Naive thymus-derived CD8-positive, alpha-beta T cell (primary cell): Measurements from ENCODE around the gene ERGIC3. TPM values are rescaled to one million over a fixed set of nuclear protein-coding genes. Genes with fewer than 3 reads are reported as not detected.
A peak's percentile ranks its signal among the peaks of the same experiment; 100 is the strongest.

ENCODE experiments used
- ATAC-seq, 2 donors: fragments of 150-1000 bp; cut with Tn5 transposase in 1 of 2; sonication (Bioruptor Pico), chemical (Tn5 transposase) in 1 of 2; 1 replicate in 1 of 2; 2 replicates in 1 of 2; pipeline ENCODE4 v1.10.0; 2021; ENCODE audit warnings: mild to moderate bottlenecking in 2 of 2, moderate library complexity in 2 of 2
- POLR2A ChIA-PET: fragments of 350-600 bp; sonication (Branson Sonifier 250); formaldehyde crosslinking; loops from one replicate; lab custom pipeline; 2021; ENCODE audit warnings: antibody characterized with exemption; lab: Charles Lee
- DNase-seq, 10 donors: peaks; one replicate each; pipeline versions ENCODE4 v3.0.0 to v3.0.0-alpha.2; 2020 to 2022
- H3K27ac Mint-ChIP-seq, 10 donors: one replicate each; pipeline ENCODE4 v1.8.0; 2020 to 2022; ENCODE audit warnings: mild to moderate bottlenecking in 10 of 10, mixed read lengths in 10 of 10, moderate library complexity in 4 of 10, inconsistent platforms in 1 of 10
- H3K27me3 Mint-ChIP-seq, 5 donors: one replicate each; pipeline ENCODE4 v1.8.0; 2021 to 2022; ENCODE audit warnings: mixed read lengths in 5 of 5
- H3K36me3 Mint-ChIP-seq, 3 donors: one replicate each; pipeline ENCODE4 v1.8.0; 2020 to 2022; ENCODE audit warnings: mixed read lengths in 3 of 3, mild to moderate bottlenecking in 2 of 3, inconsistent platforms in 1 of 3
- H3K4me1 Mint-ChIP-seq, 4 donors: one replicate each; pipeline ENCODE4 v1.8.0; 2021 to 2022; ENCODE audit warnings: mixed read lengths in 4 of 4
- H3K4me3 Mint-ChIP-seq, 10 donors: one replicate each; pipeline ENCODE4 v1.8.0; 2020 to 2022; ENCODE audit warnings: mild to moderate bottlenecking in 10 of 10, mixed read lengths in 10 of 10, moderate library complexity in 6 of 10, inconsistent platforms in 1 of 10
- H3K9me3 Mint-ChIP-seq, 9 donors: one replicate each; pipeline ENCODE4 v1.8.0; 2020 to 2022; ENCODE audit warnings: mixed read lengths in 9 of 9, mild to moderate bottlenecking in 3 of 9, inconsistent platforms in 1 of 9, moderate library complexity in 1 of 9
- polyA plus RNA-seq, 3 donors: library from polyadenylated mRNA; unstranded; fragments of 300-500 nt; fragmentation: Illumina TruSeq; gene quantifications; one replicate each; pipeline ENCODE4 v1.2.3, GENCODE V29; 2021
- total RNA-seq, 8 experiments: library from RNA in 2 of 8; stranded (reverse) in 2 of 8; gene quantifications; one replicate each; pipeline ENCODE4 v1.2.3 and lab custom pipeline; 2021 to 2026

ERGIC3 gene
- total and polyA plus RNA-seq, 5 experiments from 2014 or later: 129 to 150 (median 149) TPM

DNA sequence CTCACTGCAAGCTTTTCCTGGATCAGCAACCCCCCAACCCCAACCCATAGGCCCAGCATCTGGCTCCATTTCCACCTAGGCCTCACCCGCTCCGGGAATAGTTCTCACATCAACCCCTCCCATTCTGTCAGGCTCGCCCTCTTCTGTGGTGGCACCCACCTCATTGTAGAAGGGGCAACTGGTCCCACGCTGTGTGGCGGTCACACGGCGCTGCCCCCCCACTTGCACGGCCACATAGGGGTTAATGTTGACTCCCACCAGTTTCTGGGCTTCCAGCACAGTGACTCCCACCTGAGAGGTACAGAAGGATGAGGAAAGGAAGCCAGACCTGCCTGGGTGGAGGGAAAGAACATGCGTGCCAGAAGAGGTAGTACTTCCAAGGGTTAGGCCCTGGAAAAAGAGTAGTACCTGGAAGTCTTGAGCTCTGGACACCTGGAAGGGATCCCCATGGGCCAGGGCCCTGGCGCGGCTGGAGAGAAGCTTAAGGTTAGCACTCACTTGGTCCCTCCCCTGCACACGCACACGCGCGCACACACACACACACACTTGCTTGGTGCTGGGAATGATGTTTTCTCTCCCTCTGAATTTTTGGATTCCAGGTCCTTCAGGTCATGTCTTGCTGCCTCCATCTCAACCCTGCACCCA is 61.1 kb downstream of the ERGIC3 start:
- H3K27ac Mint-ChIP-seq: peak overlapping the region in 2 of 10 donors; percentile 23 to 59
- POLR2A ChIA-PET: interaction anchor here (0.6 to 2.2 kb wide), 2 partner anchors 13 to 281 kb away, joined by 3 to 7 read pairs; partner anchors contain the start of gene SPAG4
- ATAC-seq (no peak), DNase-seq (no peak)
- H3K27me3 Mint-ChIP-seq: peaks cover 3 to 25% (median 4%) of the 10 kb centered on the region in 5 donors
- no peaks in the 10 kb centered on the region for H3K9me3 Mint-ChIP-seq
- peak overlapping the region; percentile 35 to 83 (median 52) for H3K4me3 Mint-ChIP-seq
- peaks cover 1 to 17% (median 14%) of the 10 kb centered on the region in 4 donors for H3K4me1 Mint-ChIP-seq
- H3K36me3 Mint-ChIP-seq: no peaks in the 10 kb centered on the region

- Mint-ChIP-seq H3K27me3 (peaks cover 1 to 23% (median 3%) of the 10 kb centered on the region in 5 donors), H3K4me1 (peaks cover 1 to 17% (median 14%) of the 10 kb centered on the region in 4 donors), H3K36me3 (no peaks in the 10 kb centered on the region), H3K4me3 (peak overlapping the region in 5 of 10 donors; percentile 29 to 83 (median 40)), H3K27ac (no peak overlapping the region), H3K9me3 (no peaks in the 10 kb centered on the region)
- no peak for ATAC-seq
- no peak for DNase-seq
- POLR2A ChIA-PET: interaction anchor here (0.6 kb wide), 1 partner anchor 12 kb away, joined by 3 read pairs; the partner anchor contains the start of gene SPAG4
Measured at GRCh38 chr20:35603695-35604448, 62.0 kb downstream of the ERGIC3 start.

DNA sequence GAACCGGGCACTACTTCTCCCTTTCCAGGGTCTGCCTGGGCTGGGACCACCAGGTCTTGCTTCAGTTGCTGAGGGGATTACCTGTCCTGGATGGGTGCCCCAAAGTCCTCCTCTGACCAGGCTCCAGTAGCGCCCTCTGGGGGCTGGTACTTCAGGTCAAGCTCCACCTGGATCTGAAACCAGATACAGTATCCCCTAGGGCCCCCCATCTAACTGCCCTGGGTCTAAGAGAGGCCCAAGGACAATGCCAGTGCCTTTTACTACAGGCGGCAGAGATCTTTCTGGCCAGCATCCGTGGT is 62.5 kb downstream of the ERGIC3 start:
- ATAC-seq (no peak), DNase-seq (no peak)
- Mint-ChIP-seq H3K27ac (no peak overlapping the region), H3K9me3 (no peaks in the 10 kb centered on the region), H3K4me1 (peaks cover 1 to 17% (median 14%) of the 10 kb centered on the region in 4 donors), H3K27me3 (peaks cover 0 to 21% (median 1%) of the 10 kb centered on the region in 5 donors), H3K36me3 (no peaks in the 10 kb centered on the region), H3K4me3 (no peak overlapping the region)
- POLR2A ChIA-PET: interaction anchor here (0.7 kb wide), 1 partner anchor 43 kb away, joined by 3 read pairs; no protein-coding TSS in a partner anchor

- ATAC-seq: no peak
- H3K27me3 Mint-ChIP-seq: peaks cover 0 to 15% (median 0%) of the 10 kb centered on the region in 5 donors
- no peak overlapping the region for H3K4me3 Mint-ChIP-seq
- POLR2A ChIA-PET: no interaction called here
- H3K9me3 Mint-ChIP-seq: no peaks in the 10 kb centered on the region
- no peak overlapping the region for H3K27ac Mint-ChIP-seq
- DNase-seq: no peak
- H3K36me3 Mint-ChIP-seq: no peaks in the 10 kb centered on the region
- H3K4me1 Mint-ChIP-seq: peaks cover 1 to 11% (median 7%) of the 10 kb centered on the region in 4 donors
Measured at GRCh38 chr20:35606127-35606526, 64.2 kb downstream of the ERGIC3 start.

Other genes with a start within 250 kb of the ERGIC3 start
- not detected for gene FAM83C, start 249.7 kb upstream of the ERGIC3 start, total RNA-seq
- gene FAM83C, start 249.7 kb upstream of the ERGIC3 start, polyA plus RNA-seq: not detected
- gene UQCC1, start 130.1 kb upstream of the ERGIC3 start, total RNA-seq: 10 to 100 TPM; 54.3 to 57.0 TPM
- 10 to 100 TPM in 2 of 3 donors, 1 to 10 TPM in 1; 9.6 to 17.5 (median 13.1) TPM for gene UQCC1, start 130.1 kb upstream of the ERGIC3 start, polyA plus RNA-seq
- gene GDF5, start 103.8 kb upstream of the ERGIC3 start, total RNA-seq: not detected
- not detected for gene GDF5, start 103.8 kb upstream of the ERGIC3 start, polyA plus RNA-seq
- 10 to 100 TPM; 54.9 to 65.4 TPM for gene CEP250, start 86.5 kb upstream of the ERGIC3 start, total RNA-seq
- gene CEP250, start 86.5 kb upstream of the ERGIC3 start, polyA plus RNA-seq: 10 to 100 TPM in 1 of 3 donors, 1 to 10 TPM in 2; 4.5 to 17.5 (median 6.0) TPM
- gene C20orf173, start 12.4 kb upstream of the ERGIC3 start, total RNA-seq: not detected
- gene C20orf173, start 12.4 kb upstream of the ERGIC3 start, polyA plus RNA-seq: not detected
- under 1 TPM; 0.47 to 0.74 TPM for gene SPAG4, start 73.8 kb downstream of the ERGIC3 start, total RNA-seq
- gene SPAG4, start 73.8 kb downstream of the ERGIC3 start, polyA plus RNA-seq: 1 to 10 TPM in 1 of 3 donors, under 1 TPM in 2; 0.19 to 1.2 (median 0.30) TPM
- 100 to 1,000 TPM; 413 to 454 TPM for gene CPNE1, start 122.8 kb downstream of the ERGIC3 start, total RNA-seq
- 100 to 1,000 TPM; 329 to 392 (median 384) TPM for gene CPNE1, start 122.8 kb downstream of the ERGIC3 start, polyA plus RNA-seq
- 100 to 1,000 TPM; 112 to 132 TPM for gene RBM12, start 122.8 kb downstream of the ERGIC3 start, total RNA-seq
- 10 to 100 TPM; 35.2 to 43.7 (median 39.9) TPM for gene RBM12, start 122.8 kb downstream of the ERGIC3 start, polyA plus RNA-seq
- 10 to 100 TPM; 24.8 to 25.5 TPM for gene NFS1, start 157.3 kb downstream of the ERGIC3 start, total RNA-seq
- 10 to 100 TPM in 2 of 3 donors, 1 to 10 TPM in 1; 8.6 to 16.6 (median 14.1) TPM for gene NFS1, start 157.3 kb downstream of the ERGIC3 start, polyA plus RNA-seq
- 10 to 100 TPM; 39.7 to 40.3 TPM for gene ROMO1, start 157.3 kb downstream of the ERGIC3 start, total RNA-seq
- 100 to 1,000 TPM; 305 to 421 (median 381) TPM for gene ROMO1, start 157.3 kb downstream of the ERGIC3 start, polyA plus RNA-seq
- gene RBM39, start 200.2 kb downstream of the ERGIC3 start, total RNA-seq: 100 to 1,000 TPM; 687 to 713 TPM
- 100 to 1,000 TPM; 110 to 134 (median 112) TPM for gene RBM39, start 200.2 kb downstream of the ERGIC3 start, polyA plus RNA-seq
- 10 to 100 TPM; 79.0 to 82.8 TPM for gene PHF20, start 229.9 kb downstream of the ERGIC3 start, total RNA-seq
- 100 to 1,000 TPM; 114 to 135 (median 125) TPM for gene PHF20, start 229.9 kb downstream of the ERGIC3 start, polyA plus RNA-seq